HEK293T (cell line): Measurements from ENCODE around the gene LIX1L.

Experiments
- ARNT ChIP-seq: fragments of 450-650 bp; IDR thresholded peaks from 2 replicates; pipeline ENCODE4 v1.6.1; 2017; ENCODE audit warnings: mild to moderate bottlenecking
- FOXM1 ChIP-seq: fragments of 450-650 bp; IDR thresholded peaks from 2 replicates; pipeline ENCODE4 v1.6.1; 2017; ENCODE audit warnings: mild to moderate bottlenecking, borderline replicate concordance
- HDGF ChIP-seq: fragments of 450-650 bp; IDR thresholded peaks from 2 replicates; pipeline ENCODE4 v1.6.1; 2017; ENCODE audit warnings: antibody characterized with exemption, borderline replicate concordance
- SUZ12 ChIP-seq: fragments of 450-650 bp; IDR thresholded peaks from 2 replicates; pipeline ENCODE4 v1.6.1; 2016; ENCODE audit warnings: mild to moderate bottlenecking
- TARDBP ChIP-seq: fragments of 450-650 bp; IDR thresholded peaks from 2 replicates; pipeline ENCODE4 v1.6.1; 2016

DNA sequence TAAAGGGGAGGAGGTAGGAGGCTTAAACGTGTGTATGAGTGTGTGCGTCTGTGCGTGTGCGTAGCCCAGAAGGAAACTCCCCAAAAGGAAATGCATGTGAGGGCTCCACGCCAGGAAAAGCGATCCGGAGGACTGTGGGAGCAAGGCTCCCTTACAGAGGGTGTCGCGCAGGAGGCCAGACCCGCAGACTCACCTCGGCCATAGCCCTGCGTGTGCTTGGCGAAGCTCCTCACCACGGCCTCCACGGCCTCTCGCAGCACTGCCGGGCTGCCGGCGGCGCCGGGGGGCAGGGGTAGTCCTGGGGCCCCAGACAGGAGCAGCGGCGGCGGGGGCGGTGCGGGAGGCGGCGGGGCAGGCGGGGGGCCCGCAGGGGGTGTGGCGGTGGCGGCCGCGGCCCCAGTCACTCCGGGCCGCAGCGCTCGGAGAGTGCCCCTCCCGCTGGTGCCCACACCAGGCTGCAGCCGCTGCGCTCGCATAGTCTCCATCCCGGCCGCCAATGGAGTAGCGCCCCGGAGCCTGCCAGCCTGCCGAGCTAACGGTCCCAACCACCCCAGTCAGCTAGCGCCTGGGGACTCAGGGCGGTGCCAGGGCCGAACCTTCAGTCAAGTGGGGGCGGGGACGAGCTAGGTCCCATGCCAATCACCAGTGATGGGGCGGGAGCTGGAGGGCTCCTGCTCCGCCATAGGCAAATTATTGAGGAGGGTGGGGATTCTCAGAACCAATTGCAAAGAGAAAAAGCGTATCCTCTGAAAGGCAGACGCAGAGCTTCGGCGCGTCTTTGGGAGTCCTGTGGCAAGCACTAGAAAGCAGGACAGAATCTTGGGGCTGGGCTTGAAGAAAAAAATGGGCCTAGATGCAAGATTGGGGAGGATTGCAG lies at the start of gene LIX1L:
- TF ChIP-seq HDGF (no peak), TARDBP (no peak), SUZ12 (no peak), FOXM1 (no peak), ARNT (no peak)
